ENCODE data around the gene GABRB2. TPM values are rescaled to one million over a fixed set of nuclear protein-coding genes. Genes with fewer than 3 reads are reported as not detected.

GABRB2 gene
- total RNA-seq, 1 experiment from 2014 or later: not detected

DNA sequence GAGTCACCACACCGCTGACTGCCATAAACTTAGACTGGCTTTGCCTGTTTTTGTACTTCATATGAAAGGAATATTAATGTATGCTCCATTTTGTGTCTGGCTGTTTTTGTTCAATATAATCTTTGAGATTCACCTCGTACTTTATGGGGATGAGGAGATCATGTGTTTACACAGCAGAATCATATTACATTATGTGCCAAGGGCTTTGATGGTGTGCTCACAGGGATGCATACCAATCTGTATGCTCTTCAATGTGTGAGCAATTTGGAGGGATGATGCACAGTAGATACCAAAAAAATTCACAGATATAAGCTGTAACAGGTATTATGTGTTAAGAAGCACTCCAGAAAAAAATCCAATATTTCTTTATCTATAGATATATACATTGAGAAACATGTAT lies 113.7 kb downstream of the GABRB2 start:
- no peaks in the 10 kb centered on the region for H3K79me2 ChIP-seq (ENCODE audit: insufficient read depth, low read length)
- H3K9me3 ChIP-seq (ENCODE audit: control insufficient read depth in 1 of 2, insufficient read depth in 1 of 2, low read depth in 1 of 2, low read length in 2 of 2): peaks cover 0 to 4% of the 10 kb centered on the region in 2 experiments; a peak in 2 of 4 replicates
- no peak overlapping the region for H2AFZ ChIP-seq (ENCODE audit: low read depth, low read length, poor library complexity, severe bottlenecking)
- DNase-seq (ENCODE audit: low read depth, low spot score) (no peak), ATAC-seq (no peak)
- H3K27me3 ChIP-seq (ENCODE audit: insufficient read depth, low read length): no peaks in the 10 kb centered on the region
- H4K20me1 ChIP-seq (ENCODE audit: insufficient read depth): no peaks in the 10 kb centered on the region
- ChIA-PET RAD21 (ENCODE audit: low non-redundant PET in 1 of 2, low total read pairs in 2 of 2, uncharacterized antibody in 2 of 2, unreplicated experiment in 2 of 2) (no interaction called here), POLR2A (no interaction called here), CTCF (no interaction called here)
- no peaks in the 10 kb centered on the region for H3K9me2 ChIP-seq (ENCODE audit: insufficient read depth)
- H3K4me3 ChIP-seq (replicated peaks in 1 of 2; ENCODE audit: low read depth in 1 of 2, low read length in 2 of 2): no peak overlapping the region
- no peak overlapping the region for H3K9ac ChIP-seq (ENCODE audit: low read length)
- BruUV-seq (replicated peaks): no TSS peak
- TF ChIP-seq ZFX (IDR thresholded peaks at IDR 0.05) (no peak), SRF (IDR thresholded peaks at IDR 0.05; ENCODE audit: low read depth) (no peak), EZH2phosphoT487 (IDR thresholded peaks at IDR 0.05; ENCODE audit: borderline replicate concordance) (no peak), SIN3A (IDR thresholded peaks at IDR 0.05; ENCODE audit: low read depth) (no peak), JUND (IDR thresholded peaks at IDR 0.05) (no peak), ZNF274 (IDR thresholded peaks at IDR 0.05; ENCODE audit: low read depth, low read length) (no peak), POLR2A (IDR thresholded peaks at IDR 0.05; ENCODE audit: borderline replicate concordance, extremely low read depth, insufficient read depth, insufficient read length) (no peak), ELF1 (IDR thresholded peaks at IDR 0.05; ENCODE audit: borderline replicate concordance, low read depth) (no peak), SP1 (IDR thresholded peaks at IDR 0.05; ENCODE audit: low read depth) (no peak), YY1 (IDR thresholded peaks at IDR 0.05; ENCODE audit: extremely low read depth, insufficient replicate concordance, low read depth, low read length) (no peak), FOSL1 (IDR thresholded peaks at IDR 0.05; ENCODE audit: low read depth) (no peak)
- TF ChIP-seq, protein P1, sequence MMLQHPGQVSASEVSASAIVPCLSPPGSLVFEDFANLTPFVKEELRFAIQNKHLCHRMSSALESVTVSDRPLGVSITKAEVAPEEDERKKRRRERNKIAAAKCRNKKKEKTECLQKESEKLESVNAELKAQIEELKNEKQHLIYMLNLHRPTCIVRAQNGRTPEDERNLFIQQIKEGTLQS (IDR thresholded peaks at IDR 0.05): no peak
- TF ChIP-seq, protein P2, sequence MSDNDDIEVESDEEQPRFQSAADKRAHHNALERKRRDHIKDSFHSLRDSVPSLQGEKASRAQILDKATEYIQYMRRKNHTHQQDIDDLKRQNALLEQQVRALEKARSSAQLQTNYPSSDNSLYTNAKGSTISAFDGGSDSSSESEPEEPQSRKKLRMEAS (IDR thresholded peaks at IDR 0.05): no peak
- TF ChIP-seq, protein P3, sequence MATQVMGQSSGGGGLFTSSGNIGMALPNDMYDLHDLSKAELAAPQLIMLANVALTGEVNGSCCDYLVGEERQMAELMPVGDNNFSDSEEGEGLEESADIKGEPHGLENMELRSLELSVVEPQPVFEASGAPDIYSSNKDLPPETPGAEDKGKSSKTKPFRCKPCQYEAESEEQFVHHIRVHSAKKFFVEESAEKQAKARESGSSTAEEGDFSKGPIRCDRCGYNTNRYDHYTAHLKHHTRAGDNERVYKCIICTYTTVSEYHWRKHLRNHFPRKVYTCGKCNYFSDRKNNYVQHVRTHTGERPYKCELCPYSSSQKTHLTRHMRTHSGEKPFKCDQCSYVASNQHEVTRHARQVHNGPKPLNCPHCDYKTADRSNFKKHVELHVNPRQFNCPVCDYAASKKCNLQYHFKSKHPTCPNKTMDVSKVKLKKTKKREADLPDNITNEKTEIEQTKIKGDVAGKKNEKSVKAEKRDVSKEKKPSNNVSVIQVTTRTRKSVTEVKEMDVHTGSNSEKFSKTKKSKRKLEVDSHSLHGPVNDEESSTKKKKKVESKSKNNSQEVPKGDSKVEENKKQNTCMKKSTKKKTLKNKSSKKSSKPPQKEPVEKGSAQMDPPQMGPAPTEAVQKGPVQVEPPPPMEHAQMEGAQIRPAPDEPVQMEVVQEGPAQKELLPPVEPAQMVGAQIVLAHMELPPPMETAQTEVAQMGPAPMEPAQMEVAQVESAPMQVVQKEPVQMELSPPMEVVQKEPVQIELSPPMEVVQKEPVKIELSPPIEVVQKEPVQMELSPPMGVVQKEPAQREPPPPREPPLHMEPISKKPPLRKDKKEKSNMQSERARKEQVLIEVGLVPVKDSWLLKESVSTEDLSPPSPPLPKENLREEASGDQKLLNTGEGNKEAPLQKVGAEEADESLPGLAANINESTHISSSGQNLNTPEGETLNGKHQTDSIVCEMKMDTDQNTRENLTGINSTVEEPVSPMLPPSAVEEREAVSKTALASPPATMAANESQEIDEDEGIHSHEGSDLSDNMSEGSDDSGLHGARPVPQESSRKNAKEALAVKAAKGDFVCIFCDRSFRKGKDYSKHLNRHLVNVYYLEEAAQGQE (IDR thresholded peaks at IDR 0.05; ENCODE audit: low read depth): no peak
- intact Hi-C loops (cut with micrococcal nuclease): no loop called here
- no peak overlapping the region for H3K27ac ChIP-seq (ENCODE audit: low read depth, low read length)
- no peaks in the 10 kb centered on the region for H3K4me1 ChIP-seq (ENCODE audit: control insufficient read depth in 1 of 2, insufficient read depth in 2 of 2, low read length in 2 of 2)
- no peak overlapping the region for H3K4me2 ChIP-seq (ENCODE audit: low read length)
- H3K36me3 ChIP-seq (ENCODE audit: control insufficient read depth in 1 of 2, insufficient read depth in 2 of 2, low read length in 2 of 2): no peaks in the 10 kb centered on the region; a peak in 1 of 4 replicates
